Activated CD8-positive, alpha-beta T cell treated with anti-CD3 and anti-CD28 coated beads for 36 hours (primary cell): ENCODE results near the gene TNK2. TPM values are rescaled to one million over a fixed set of nuclear protein-coding genes. Genes with fewer than 3 reads are reported as not detected.
A peak's percentile ranks its signal among the peaks of the same experiment; 100 is the strongest.

ENCODE experiments used
- ATAC-seq: fragments of 200-7000 bp; cut with Tn5 transposase; one replicate; pipeline ENCODE4 v1.10.0; 2021; ENCODE audit warnings: mild to moderate bottlenecking, moderate library complexity
- CTCF ChIA-PET: fragments of 350-600 bp; sonication (Branson Sonifier 250); formaldehyde crosslinking; loops from one replicate; lab custom pipeline; 2021; ENCODE audit warnings: antibody characterized with exemption; lab: Charles Lee
- POLR2A ChIA-PET: fragments of 350-600 bp; sonication (Branson Sonifier 250); formaldehyde crosslinking; loops from one replicate; lab custom pipeline; 2021; ENCODE audit warnings: antibody characterized with exemption; lab: Charles Lee
- DNase-seq: peaks from one replicate; pipeline ENCODE4 v3.0.0-alpha.2; 2020
- H3K27ac Mint-ChIP-seq: one replicate; pipeline ENCODE4 v1.8.0; 2021; ENCODE audit warnings: mild to moderate bottlenecking, mixed read lengths
- H3K27me3 Mint-ChIP-seq: one replicate; pipeline ENCODE4 v1.8.0; 2021; ENCODE audit warnings: mixed read lengths
- H3K36me3 Mint-ChIP-seq: one replicate; pipeline ENCODE4 v1.8.0; 2021; ENCODE audit warnings: low read depth, mixed read lengths
- H3K4me1 Mint-ChIP-seq: one replicate; pipeline ENCODE4 v1.8.0; 2021; ENCODE audit warnings: low read depth, mixed read lengths
- H3K4me3 Mint-ChIP-seq: one replicate; pipeline ENCODE4 v1.8.0; 2021; ENCODE audit warnings: mild to moderate bottlenecking, moderate library complexity, mixed read lengths
- H3K9me3 Mint-ChIP-seq: one replicate; pipeline ENCODE4 v1.8.0; 2021; ENCODE audit warnings: mixed read lengths
- CTCF ChIP-seq: fragments of 200-600 bp; IDR thresholded peaks from one replicate; pipeline ENCODE4 v1.8.0; 2022; ENCODE audit warnings: antibody characterized with exemption, mild to moderate bottlenecking
- intact Hi-C: fragments of 100-400 bp; cut with micrococcal nuclease; formaldehyde crosslinking; loops from one replicate; pipeline ENCODE4 v1.10.0; 2022
- total RNA-seq, 2 experiments: library from RNA; stranded (reverse); gene quantifications; one replicate each; pipeline ENCODE4 v1.2.3, GENCODE V29; 2021

TNK2 gene
- total RNA-seq, 2 experiments from 2014 or later = 41.9 to 43.0 TPM

- ATAC-seq = peak; percentile 100
- H3K4me1 Mint-ChIP-seq = peaks cover 7% of the 10 kb centered on the region
- CTCF ChIA-PET = interaction anchor here (0.6 to 7.7 kb wide), 40 partner anchors 8 to 300 kb away, joined by 3 to 59 read pairs (median 6); partner anchors contain the start of genes MUC20 and MUC4
- H3K36me3 Mint-ChIP-seq = no peaks in the 10 kb centered on the region
- POLR2A ChIA-PET = interaction anchor here (0.8 to 2.4 kb wide), 3 partner anchors 11 to 133 kb away, joined by 3 to 6 read pairs (median 5); no protein-coding TSS in a partner anchor
- H3K9me3 Mint-ChIP-seq = no peaks in the 10 kb centered on the region
- DNase-seq = peak; percentile 96
- H3K27ac Mint-ChIP-seq = no peak overlapping the region
- H3K4me3 Mint-ChIP-seq = peak overlapping the region; percentile 24
- H3K27me3 Mint-ChIP-seq = peaks cover 9% of the 10 kb centered on the region
- intact Hi-C loops = loop anchor here (10.0 kb wide), 1 partner anchor 196 kb away; no protein-coding TSS in a partner anchor
- peak; percentile 100 for TF ChIP-seq CTCF
These were observed 57.4 kb downstream of the TNK2 start for GRCh38 chr3:195850857-195851543.

GRCh38 chr3:195849322-195850074 is 58.9 kb downstream of the TNK2 start:
- no peak overlapping the region for H3K27ac Mint-ChIP-seq
- POLR2A ChIA-PET = interaction anchor here (2.4 kb wide), 1 partner anchor 12 kb away, joined by 6 read pairs; no protein-coding TSS in a partner anchor
- DNase-seq = no peak

GRCh38 chr3:195847055-195847950 is 61.0 kb downstream of the TNK2 start:
- no peak for ATAC-seq
- DNase-seq = no peak
- intact Hi-C loops = no loop called here
- Mint-ChIP-seq H3K27me3 (peaks cover 2% of the 10 kb centered on the region), H3K9me3 (no peaks in the 10 kb centered on the region), H3K36me3 (no peaks in the 10 kb centered on the region), H3K4me1 (peaks cover 7% of the 10 kb centered on the region), H3K4me3 (no peak overlapping the region), H3K27ac (no peak overlapping the region)
- no peak for TF ChIP-seq CTCF
- POLR2A ChIA-PET = interaction anchor here (0.6 to 1.0 kb wide), 2 partner anchors 20 to 274 kb away, joined by 3 to 5 read pairs; no protein-coding TSS in a partner anchor
- CTCF ChIA-PET = interaction anchor here (1.4 kb wide), 1 partner anchor 12 kb away, joined by 5 read pairs; no protein-coding TSS in a partner anchor

More at GRCh38 chr3:195849322-195850074, 58.9 kb downstream of the TNK2 start:
- Mint-ChIP-seq H3K4me1 (peaks cover 7% of the 10 kb centered on the region), H3K27me3 (peaks cover 9% of the 10 kb centered on the region), H3K4me3 (no peak overlapping the region), H3K36me3 (no peaks in the 10 kb centered on the region), H3K9me3 (no peaks in the 10 kb centered on the region)
- CTCF ChIA-PET = interaction anchor here (0.8 to 7.7 kb wide), 31 partner anchors 9 to 299 kb away, joined by 3 to 59 read pairs (median 7); partner anchors contain the start of genes MUC20 and MUC4
- intact Hi-C loops = loop anchor here (10.0 kb wide), 1 partner anchor 195 kb away; no protein-coding TSS in a partner anchor
- TF ChIP-seq CTCF = peak; percentile 13
- no peak for ATAC-seq

GRCh38 chr3:195845483-195845882 is 62.9 kb downstream of the TNK2 start:
- Mint-ChIP-seq H3K27ac (no peak overlapping the region), H3K4me1 (no peaks in the 10 kb centered on the region), H3K4me3 (no peak overlapping the region), H3K9me3 (no peaks in the 10 kb centered on the region), H3K27me3 (no peaks in the 10 kb centered on the region), H3K36me3 (no peaks in the 10 kb centered on the region)
- TF ChIP-seq CTCF = no peak
- intact Hi-C loops = no loop called here
- no peak for ATAC-seq
- ChIA-PET POLR2A (no interaction called here), CTCF (no interaction called here)
- DNase-seq = no peak
